Spleen (tissue), 11 donors: ENCODE data around the gene ARID5B. TPM values are rescaled to one million over a fixed set of nuclear protein-coding genes. Genes with fewer than 3 reads are reported as not detected.

Experiments
- DNase-seq: peaks from one replicate; pipeline ENCODE4 v3.0.0-alpha.2; 2020
- H3K27ac ChIP-seq, 8 donors: fragments of 200-600 bp; sonication (generic) in 7 of 8; 1 replicate in 4 of 8; 2 replicates in 4 of 8; pipeline versions ENCODE4 v1.5.0 to v1.8.0; 2016 to 2021; ENCODE audit warnings: inconsistent platforms in 4 of 8, mild to moderate bottlenecking in 4 of 8, moderate library complexity in 1 of 8
- H3K27me3 ChIP-seq, 7 donors: fragments of 200-600 bp; sonication (generic) in 6 of 7; replicated peaks in 1 of 7; 1 replicate in 4 of 7; 2 replicates in 3 of 7; pipeline versions ENCODE4 v1.5.0 to v1.8.0; 2016 to 2021; ENCODE audit warnings: inconsistent platforms in 3 of 7, mild to moderate bottlenecking in 1 of 7
- H3K36me3 ChIP-seq, 6 donors: fragments of 200-600 bp; sonication (generic) in 5 of 6; 1 replicate in 4 of 6; 2 replicates in 2 of 6; pipeline versions ENCODE4 v1.5.0 to v1.8.0; 2016 to 2021; ENCODE audit warnings: inconsistent platforms in 2 of 6
- H3K4me1 ChIP-seq, 6 donors: fragments of 200-600 bp; sonication (generic) in 5 of 6; 1 replicate in 3 of 6; 2 replicates in 3 of 6; pipeline versions ENCODE4 v1.5.0 to v1.8.0; 2016 to 2021; ENCODE audit warnings: inconsistent platforms in 3 of 6
- H3K4me3 ChIP-seq, 8 donors: fragments of 200-600 bp; sonication (generic) in 7 of 8; 1 replicate in 4 of 8; 2 replicates in 4 of 8; pipeline versions ENCODE4 v1.5.0 to v1.8.0; 2016 to 2021; ENCODE audit warnings: inconsistent platforms in 4 of 8, mild to moderate bottlenecking in 4 of 8, moderate library complexity in 2 of 8
- H3K9me3 ChIP-seq, 8 donors: fragments of 200-600 bp; sonication (generic) in 7 of 8; 1 replicate in 4 of 8; 2 replicates in 4 of 8; pipeline versions ENCODE4 v1.5.0 to v1.8.0; 2016 to 2021; ENCODE audit warnings: inconsistent platforms in 4 of 8
- CTCF ChIP-seq, 11 experiments: fragments of 200-600 bp in 7 of 11; fragments of 450-650 bp in 4 of 11; sonication (generic) in 4 of 11; IDR thresholded peaks in 8 of 11; conservative IDR thresholded peaks in 3 of 11; 1 replicate in 7 of 11; 2 replicates in 4 of 11; pipeline versions ENCODE4 v1.4.0 to v1.8.0; 2016 to 2021; ENCODE audit warnings: antibody characterized with exemption in 11 of 11, inconsistent platforms in 4 of 11, mild to moderate bottlenecking in 1 of 11
- POLR2A ChIP-seq, 3 donors: fragments of 450-650 bp; IDR thresholded peaks; one replicate each; pipeline ENCODE4 v1.5.1; 2017; ENCODE audit warnings: antibody characterized with exemption in 3 of 3, mild to moderate bottlenecking in 1 of 3
- POLR2AphosphoS5 ChIP-seq, 3 donors: sonication (generic); formaldehyde crosslinking; IDR thresholded peaks; one replicate each; pipeline ENCODE4 v1.5.1; 2017; ENCODE audit warnings: antibody characterized with exemption in 3 of 3
- WGBS, 5 donors: extraction: QIAGEN DNeasy Blood & Tissue Kit in 3 of 5; methylation state at CpG; one replicate each; pipeline versions ENCODE4 v1.1.5 to v1.1.7; 2013 to 2018; 5-methylcytosine and 5-hydroxymethylcytosine counted together
- intact Hi-C: fragments of 100-400 bp; cut with DNase I; formaldehyde crosslinking; loops from one replicate; pipeline ENCODE4 v1.15.0; 2023; ENCODE audit warnings: low total_unique reads
- polyA plus RNA-seq, 3 donors: library from polyadenylated mRNA; stranded (reverse); fragments of 200-250 nt; gene quantifications; one replicate each; pipeline ENCODE4 v1.2.1, GENCODE V29; 2013
- total RNA-seq, 7 donors: library from RNA; depleted of rRNA in 3 of 7; stranded (reverse); fragments of >200 nt in 3 of 7; fragmentation: NEBNext Ultra II Directional in 4 of 7; extraction: Animal tissue kit (Norgen Biotek cat#: 25700) in 4 of 7; gene quantifications; one replicate each; pipeline versions ENCODE4 v1.1.0 to v1.2.1, GENCODE V29; 2016 to 2021
- donor health status: healthy with polysubstance abuse.
- donor health status: DM: no; HTN: no; CAD: no; lungs with moderate emphysema.
- donor health status: DM: no; HTN: no; CAD: no.
- donor health status: Bipolar disorder and iron deficiency.
- donor health status: healthy.
- donor health status: DM: no; HTN: no; CAD: no.
- donor health status: DM: yes; HTN: yes; CAD: no.

The ARID5B gene
- total and polyA plus RNA-seq, 10 donors, result 5.6 to 70.7 (median 46.2) TPM

DNA sequence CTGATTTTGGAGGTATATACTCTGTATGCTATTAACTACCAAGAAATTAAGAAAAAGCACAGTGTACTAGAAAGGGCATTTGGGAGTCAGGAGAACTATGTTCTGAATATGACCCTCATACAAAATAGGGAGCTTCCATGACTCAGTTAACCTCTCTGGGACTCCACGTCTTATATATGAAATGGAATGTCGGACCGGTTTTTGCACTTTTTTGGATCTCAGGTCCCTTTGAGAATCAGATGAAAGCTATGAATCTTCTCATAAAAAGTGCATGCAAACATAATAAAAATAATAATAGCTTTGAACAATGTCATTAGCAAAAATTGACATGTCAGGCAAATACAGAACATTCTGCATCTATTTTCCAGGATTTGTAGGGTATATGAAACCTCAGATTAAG is 113.0 kb downstream of the ARID5B start:
- no peaks in the 10 kb centered on the region for H3K27me3 ChIP-seq
- H3K4me3 ChIP-seq, result no peak overlapping the region
- H3K4me1 ChIP-seq, result peaks cover 33 to 68% (median 44%) of the 10 kb centered on the region in 6 donors
- intact Hi-C loops, result no loop called here
- WGBS, 5 donors, result 97 to 99% (median 97%) methylated on average over 3 of the region's 3 CpGs
- no peaks in the 10 kb centered on the region for H3K9me3 ChIP-seq
- H3K36me3 ChIP-seq, result peaks cover 0 to 40% (median 0%) of the 10 kb centered on the region in 6 donors
- DNase-seq, result no peak
- TF ChIP-seq CTCF (IDR thresholded peaks at IDR 0.05 in 8 of 11, conservative IDR thresholded peaks at IDR 0.05 in 3 of 11) (no peak), POLR2A (IDR thresholded peaks at IDR 0.05) (no peak), POLR2AphosphoS5 (IDR thresholded peaks at IDR 0.05) (no peak)
- H3K27ac ChIP-seq, result peak overlapping the region in 1 of 8 donors; percentile 21

GRCh38 chr10:62015994-62016393 is 114.5 kb downstream of the ARID5B start:
- Histone ChIP-seq H3K27me3 (no peaks in the 10 kb centered on the region), H3K27ac (peak overlapping the region in 6 of 8 donors; percentile 84 to 90 (median 87)), H3K9me3 (no peaks in the 10 kb centered on the region), H3K36me3 (peaks cover 0 to 37% (median 0%) of the 10 kb centered on the region in 6 donors), H3K4me3 (no peak overlapping the region), H3K4me1 (peaks cover 40 to 73% (median 49%) of the 10 kb centered on the region in 6 donors)
- no peak for DNase-seq
- no peak for TF ChIP-seq POLR2AphosphoS5 (IDR thresholded peaks at IDR 0.05)
- no peak for TF ChIP-seq CTCF (IDR thresholded peaks at IDR 0.05 in 8 of 11, conservative IDR thresholded peaks at IDR 0.05 in 3 of 11)
- no peak for TF ChIP-seq POLR2A (IDR thresholded peaks at IDR 0.05)
- intact Hi-C loops, result no loop called here
- WGBS, 5 donors, result 89 to 96% (median 95%) methylated on average over 6 of the region's 6 CpGs

DNA sequence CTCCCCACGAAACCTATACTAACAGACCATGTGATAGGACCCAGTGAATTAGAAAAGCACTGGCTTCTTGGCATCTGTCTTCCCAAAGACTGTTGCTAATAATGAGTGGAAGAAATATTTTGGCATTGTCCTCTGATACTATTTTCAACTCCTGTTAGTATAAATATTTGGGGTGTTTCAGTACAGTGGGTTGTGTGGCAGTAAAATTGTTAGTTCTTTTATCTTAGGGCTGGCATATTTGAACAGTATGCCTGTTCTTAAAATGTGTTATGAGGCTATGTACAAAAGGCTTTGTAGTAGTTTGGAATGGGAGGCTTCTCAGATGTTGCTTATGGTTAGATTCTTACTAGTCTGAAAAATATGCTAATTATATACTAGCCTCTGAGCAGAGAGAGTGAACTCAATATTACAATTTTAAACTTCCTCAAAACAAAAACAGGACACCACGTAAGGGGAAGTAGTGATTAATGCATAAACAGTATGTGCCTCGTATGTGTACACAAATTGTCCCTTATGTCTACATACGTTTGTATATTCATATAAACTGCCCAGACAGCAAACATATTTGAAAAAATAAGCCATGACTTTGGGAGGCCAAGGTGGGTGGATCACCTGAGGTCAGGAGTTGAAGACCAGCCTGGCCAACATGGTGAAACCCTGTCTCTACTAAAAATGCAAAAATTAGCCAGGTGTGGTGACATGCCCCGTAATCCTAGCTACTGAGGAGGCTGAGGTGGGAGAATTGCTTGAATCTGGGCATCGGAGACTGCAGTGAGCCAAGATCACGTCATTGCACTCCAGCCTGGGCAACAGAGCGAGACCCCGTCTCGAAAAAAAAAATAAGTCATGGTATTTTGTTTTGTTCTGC is 115.4 kb downstream of the ARID5B start:
- Histone ChIP-seq H3K9me3 (no peaks in the 10 kb centered on the region), H3K4me3 (peak overlapping the region in 1 of 8 donors; percentile 37), H3K27ac (peak overlapping the region; percentile 57 to 90 (median 86)), H3K4me1 (peaks cover 41 to 75% (median 56%) of the 10 kb centered on the region in 6 donors), H3K27me3 (no peaks in the 10 kb centered on the region), H3K36me3 (peaks cover 0 to 28% (median 0%) of the 10 kb centered on the region in 6 donors)
- DNase-seq, result no peak
- WGBS, 5 donors, result 50 to 61% (median 55%) methylated on average over 10 of the region's 10 CpGs
- intact Hi-C loops, result no loop called here
- TF ChIP-seq POLR2AphosphoS5 (IDR thresholded peaks at IDR 0.05) (peak in 1 of 3 donors; percentile 46), CTCF (IDR thresholded peaks at IDR 0.05 in 8 of 11, conservative IDR thresholded peaks at IDR 0.05 in 3 of 11) (no peak)

- Histone ChIP-seq H3K36me3 (peaks cover 0 to 22% (median 0%) of the 10 kb centered on the region in 6 donors), H3K4me1 (peaks cover 41 to 79% (median 62%) of the 10 kb centered on the region in 6 donors), H3K27me3 (no peaks in the 10 kb centered on the region), H3K27ac (peak overlapping the region; percentile 48 to 90 (median 86)), H3K4me3 (peak overlapping the region in 1 of 8 donors; percentile 37), H3K9me3 (no peaks in the 10 kb centered on the region)
- TF ChIP-seq POLR2AphosphoS5 (IDR thresholded peaks at IDR 0.05) (no peak), CTCF (IDR thresholded peaks at IDR 0.05 in 8 of 11, conservative IDR thresholded peaks at IDR 0.05 in 3 of 11) (no peak), POLR2A (IDR thresholded peaks at IDR 0.05) (no peak)
- intact Hi-C loops, result no loop called here
- no peak for DNase-seq
Observed at GRCh38 chr10:62017491-62017870, 116.0 kb downstream of the ARID5B start.
